Measurements from ENCODE around the gene PATJ.

PATJ gene

GRCh38 chr1:62076286-62076685 lies 334.0 kb downstream of the PATJ start:
- peak; percentile 34 for DNase-seq (ENCODE audit: insufficient read length, low spot score)
- no peak for TF ChIP-seq POLR2A (IDR thresholded peaks at IDR 0.05; ENCODE audit: low read depth, low read length)
- peak; percentile 94 for FAIRE-seq

- FAIRE-seq (no peak), DNase-seq (ENCODE audit: insufficient read length, low spot score) (no peak)
- TF ChIP-seq POLR2A (IDR thresholded peaks at IDR 0.05; ENCODE audit: low read depth, low read length) = no peak
These were observed 335.5 kb downstream of the PATJ start for GRCh38 chr1:62077821-62078220.

DNA sequence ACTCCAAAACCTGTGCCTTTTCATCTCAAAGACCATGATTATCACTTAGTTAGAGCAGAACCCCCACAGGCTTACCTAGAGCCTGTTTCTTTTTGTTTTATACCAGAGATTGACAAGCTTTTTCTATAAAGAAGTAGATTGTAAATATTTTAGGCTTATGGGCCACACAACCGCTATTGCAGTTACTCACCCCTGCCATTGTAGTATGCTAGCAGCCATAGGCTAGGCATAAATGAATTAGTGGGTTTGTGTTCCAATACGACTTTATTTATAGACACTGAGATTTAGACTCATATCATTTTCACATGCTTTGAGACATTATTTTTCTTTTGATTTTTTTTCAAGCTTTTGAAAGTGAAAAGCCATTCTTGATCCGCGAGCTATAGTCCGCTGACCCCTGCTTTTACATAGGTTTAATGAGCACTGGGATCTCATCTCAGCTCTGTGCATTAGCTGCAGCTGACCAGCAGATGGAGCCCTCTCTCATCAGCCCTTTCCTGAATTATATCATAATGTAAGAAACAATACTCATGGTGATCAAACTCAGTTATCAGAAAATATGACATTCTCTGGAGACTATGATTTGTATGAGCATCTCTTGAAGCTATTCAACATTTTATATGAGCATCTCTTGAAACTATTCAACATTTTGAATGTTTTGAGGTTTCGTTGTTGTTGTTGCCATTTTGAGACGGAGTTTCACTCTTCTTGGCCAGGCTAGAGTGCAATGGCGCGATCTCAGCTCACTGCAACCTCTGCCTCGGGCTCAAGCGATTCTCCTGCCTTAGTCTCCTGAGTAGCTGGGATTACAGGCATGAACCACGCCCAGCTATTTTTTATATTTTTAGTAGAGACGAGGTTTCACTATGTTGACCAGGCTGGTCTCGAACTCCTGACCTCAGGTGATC lies 340.4 kb downstream of the PATJ start:
- peak; percentile 12 for DNase-seq (ENCODE audit: insufficient read length, low spot score)
- peak; percentile 62 for FAIRE-seq
- TF ChIP-seq POLR2A (IDR thresholded peaks at IDR 0.05; ENCODE audit: low read depth, low read length) = no peak

DNA sequence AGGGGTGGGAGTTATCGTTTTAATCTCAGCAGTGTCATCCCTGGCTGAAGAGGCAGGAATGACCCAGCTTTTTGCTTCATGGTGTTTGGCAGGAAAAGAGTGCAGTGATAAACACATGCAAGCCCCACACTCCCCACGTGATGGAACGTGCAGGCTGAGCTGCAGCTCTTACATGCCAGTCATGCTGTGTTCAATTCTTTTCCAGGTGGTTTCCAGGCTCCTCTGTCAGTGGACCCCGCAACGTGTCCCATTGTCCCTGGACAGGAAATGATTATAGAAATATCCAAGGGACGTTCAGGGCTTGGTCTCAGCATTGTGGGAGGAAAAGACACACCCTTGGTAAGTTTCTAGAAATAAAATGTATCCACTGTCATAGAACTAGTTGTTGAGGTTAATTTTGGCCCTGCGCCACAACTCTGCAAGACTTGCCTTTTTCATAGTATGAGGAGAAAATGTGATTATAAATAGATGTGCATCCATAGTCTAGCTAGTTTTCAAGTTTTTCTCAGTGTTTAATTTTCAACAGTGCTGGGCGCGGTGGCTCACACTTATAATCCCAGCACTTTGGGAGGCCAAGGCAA lies 342.1 kb downstream of the PATJ start:
- FAIRE-seq (no peak), DNase-seq (ENCODE audit: insufficient read length, low spot score) (no peak)
- no peak for TF ChIP-seq POLR2A (IDR thresholded peaks at IDR 0.05; ENCODE audit: low read depth, low read length)

GRCh38 chr1:62088439-62088838 lies 346.2 kb downstream of the PATJ start:
- TF ChIP-seq POLR2A (IDR thresholded peaks at IDR 0.05; ENCODE audit: low read depth, low read length) = no peak
- no peak for FAIRE-seq
- DNase-seq (ENCODE audit: insufficient read length, low spot score) = no peak

DNA sequence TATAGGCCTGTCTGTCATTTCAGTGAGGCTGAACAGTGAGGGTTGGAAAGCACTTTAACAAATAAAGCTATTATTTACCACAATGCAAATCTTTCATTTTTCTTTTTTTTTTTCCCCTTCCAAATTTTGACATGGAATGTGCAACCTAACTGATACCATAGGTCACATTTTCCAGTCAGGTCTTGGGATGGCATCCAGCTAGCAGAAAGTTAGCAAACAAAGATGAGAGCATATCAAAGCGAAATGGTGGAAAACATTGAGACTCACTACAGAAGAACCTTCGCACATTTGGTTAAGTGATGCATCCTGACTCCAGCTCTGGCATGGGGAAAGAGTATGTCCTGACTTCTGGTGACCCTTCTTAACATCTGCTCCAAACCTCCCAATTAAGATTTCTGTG lies 347.3 kb downstream of the PATJ start:
- no peak for DNase-seq (ENCODE audit: insufficient read length, low spot score)
- TF ChIP-seq POLR2A (IDR thresholded peaks at IDR 0.05; ENCODE audit: low read depth, low read length) = no peak
- no peak for FAIRE-seq

- FAIRE-seq (no peak), DNase-seq (ENCODE audit: insufficient read length, low spot score) (no peak)
- TF ChIP-seq POLR2A (IDR thresholded peaks at IDR 0.05; ENCODE audit: low read depth, low read length) = no peak
These were observed 347.7 kb downstream of the PATJ start for GRCh38 chr1:62090016-62090415.

DNA sequence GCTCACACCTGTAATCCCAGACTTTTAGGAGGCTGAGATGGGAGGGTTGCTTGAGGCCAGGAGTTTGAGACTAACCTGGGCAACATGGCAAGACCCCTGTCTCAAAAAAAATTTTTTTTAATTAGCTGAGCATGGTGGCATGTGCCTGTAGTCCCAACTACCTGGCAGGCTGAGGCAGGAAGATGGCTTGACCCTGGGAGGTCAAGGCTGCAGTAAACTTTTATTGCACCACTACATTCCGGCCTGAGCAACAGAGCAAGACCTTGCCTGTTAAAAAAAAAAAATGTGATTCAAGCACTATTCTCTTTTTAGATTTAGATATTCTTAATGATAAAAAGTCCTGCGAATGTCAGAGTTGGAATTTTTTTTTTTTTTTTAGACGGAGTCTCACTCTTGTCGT lies 349.8 kb downstream of the PATJ start:
- DNase-seq (ENCODE audit: insufficient read length, low spot score) = no peak
- no peak for FAIRE-seq
- no peak for TF ChIP-seq POLR2A (IDR thresholded peaks at IDR 0.05; ENCODE audit: low read depth, low read length)

GRCh38 chr1:62093261-62093660 lies 351.0 kb downstream of the PATJ start:
- DNase-seq (ENCODE audit: insufficient read length, low spot score) (no peak), FAIRE-seq (no peak)
- no peak for TF ChIP-seq POLR2A (IDR thresholded peaks at IDR 0.05; ENCODE audit: low read depth, low read length)

- no peak for FAIRE-seq
- no peak for DNase-seq (ENCODE audit: insufficient read length, low spot score)
- TF ChIP-seq POLR2A (IDR thresholded peaks at IDR 0.05; ENCODE audit: low read depth, low read length) = no peak
These were observed 355.2 kb downstream of the PATJ start for GRCh38 chr1:62097464-62097863.

DNA sequence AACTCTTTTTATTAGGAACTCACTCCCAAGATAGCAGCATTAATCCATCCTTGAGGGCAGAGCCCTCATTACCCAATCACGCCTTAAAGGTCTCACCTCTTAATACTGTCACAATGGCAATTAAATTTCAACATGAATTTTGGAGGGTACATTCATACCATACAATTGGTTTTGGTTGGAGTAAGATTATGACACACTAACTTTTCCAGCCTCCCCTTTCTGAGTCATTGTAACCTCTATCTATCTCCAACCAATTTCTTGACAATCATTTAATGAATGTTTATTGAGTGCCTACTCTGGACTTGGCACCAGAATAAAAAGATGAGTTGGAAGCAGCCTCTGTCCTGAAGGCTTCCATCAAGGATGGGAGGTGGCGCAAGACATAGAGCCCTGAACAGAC lies 358.2 kb downstream of the PATJ start:
- TF ChIP-seq POLR2A (IDR thresholded peaks at IDR 0.05; ENCODE audit: low read depth, low read length) = no peak
- no peak for DNase-seq (ENCODE audit: insufficient read length, low spot score)
- no peak for FAIRE-seq

GRCh38 chr1:62103846-62104245 lies 361.6 kb downstream of the PATJ start:
- no peak for DNase-seq (ENCODE audit: insufficient read length, low spot score)
- no peak for FAIRE-seq
- TF ChIP-seq POLR2A (IDR thresholded peaks at IDR 0.05; ENCODE audit: low read depth, low read length) = no peak

DNA sequence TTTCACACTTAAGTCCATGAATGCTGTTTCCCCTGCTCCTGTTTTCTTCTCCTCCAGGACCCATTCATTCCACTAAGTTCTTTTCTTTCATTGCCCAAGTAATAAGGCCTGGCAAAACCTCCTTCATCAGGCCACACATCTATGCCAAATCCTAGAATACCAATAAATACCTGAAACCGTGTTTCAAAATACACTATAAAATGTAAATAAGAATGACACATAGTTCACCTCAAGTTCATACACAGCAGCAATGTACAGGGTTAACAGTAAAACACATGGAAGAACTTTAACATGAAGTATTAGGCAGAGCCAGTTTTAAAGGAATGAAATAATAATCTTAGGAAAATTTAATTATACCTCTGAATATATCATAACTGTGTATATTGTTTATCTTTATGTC lies 365.6 kb downstream of the PATJ start:
- DNase-seq (ENCODE audit: insufficient read length, low spot score) = no peak
- FAIRE-seq = no peak
- TF ChIP-seq POLR2A (IDR thresholded peaks at IDR 0.05; ENCODE audit: low read depth, low read length) = no peak

DNA sequence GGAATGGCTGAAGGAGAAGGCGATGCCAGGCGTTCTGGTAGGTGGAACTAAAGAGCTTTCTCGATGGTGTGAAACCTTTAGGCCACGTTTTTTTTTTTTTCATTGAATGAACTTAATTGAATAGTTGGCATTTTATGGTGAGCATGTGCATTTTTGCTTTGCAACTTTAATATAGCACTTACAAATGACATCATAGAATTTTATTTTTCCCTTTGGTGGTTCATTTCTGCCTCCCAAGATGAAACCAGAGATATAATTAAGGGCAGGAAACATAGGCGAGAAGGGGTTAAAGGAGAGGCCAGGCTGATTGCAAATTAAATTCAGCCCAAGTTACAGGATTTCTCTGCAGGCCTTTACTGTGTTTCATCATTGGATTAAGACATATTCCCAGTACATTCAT lies 366.8 kb downstream of the PATJ start:
- DNase-seq (ENCODE audit: insufficient read length, low spot score) (no peak), FAIRE-seq (no peak)
- no peak for TF ChIP-seq POLR2A (IDR thresholded peaks at IDR 0.05; ENCODE audit: low read depth, low read length)

- no peak for TF ChIP-seq POLR2A (IDR thresholded peaks at IDR 0.05; ENCODE audit: low read depth, low read length)
- DNase-seq (ENCODE audit: insufficient read length, low spot score) (no peak), FAIRE-seq (no peak)
These were observed 368.0 kb downstream of the PATJ start for GRCh38 chr1:62110198-62110817.
